Memory B cell (primary cell): Measurements from ENCODE around the gene PTGES.

Source experiments
- ATAC-seq: fragments of 150-1000 bp; cut with Tn5 transposase; 2 replicates; pipeline ENCODE4 v1.10.0; 2021; ENCODE audit warnings: low read depth, mild to moderate bottlenecking, moderate library complexity
- DNase-seq, 2 donors: peaks; one replicate each; pipeline ENCODE4 v3.0.0; 2022; ENCODE audit warnings: low spot score in 2 of 2
- H3K27ac Mint-ChIP-seq: one replicate; pipeline ENCODE4 v1.8.0; 2022; ENCODE audit warnings: mild to moderate bottlenecking, moderate library complexity, mixed read lengths
- H3K27me3 Mint-ChIP-seq: one replicate; pipeline ENCODE4 v1.8.0; 2022; ENCODE audit warnings: mixed read lengths
- H3K36me3 Mint-ChIP-seq: one replicate; pipeline ENCODE4 v1.8.0; 2022; ENCODE audit warnings: mild to moderate bottlenecking, mixed read lengths
- H3K4me1 Mint-ChIP-seq: one replicate; pipeline ENCODE4 v1.8.0; 2022; ENCODE audit warnings: mixed read lengths
- H3K4me3 Mint-ChIP-seq: one replicate; pipeline ENCODE4 v1.8.0; 2022; ENCODE audit warnings: mild to moderate bottlenecking, moderate library complexity, mixed read lengths
- H3K9me3 Mint-ChIP-seq: one replicate; pipeline ENCODE4 v1.8.0; 2022; ENCODE audit warnings: mixed read lengths

Gene PTGES

GRCh38 chr9:129709438-129710168, 43.2 kb downstream of the PTGES start:
- Mint-ChIP-seq H3K4me1 (no peaks in the 10 kb centered on the region), H3K4me3 (no peak overlapping the region), H3K9me3 (no peaks in the 10 kb centered on the region), H3K27me3 (peaks cover 6% of the 10 kb centered on the region), H3K36me3 (no peaks in the 10 kb centered on the region), H3K27ac (no peak overlapping the region)
- DNase-seq (no peak), ATAC-seq (no peak)

GRCh38 chr9:129708793-129709192, 44.0 kb downstream of the PTGES start:
- H3K36me3 Mint-ChIP-seq: no peaks in the 10 kb centered on the region
- no peaks in the 10 kb centered on the region for H3K4me1 Mint-ChIP-seq
- DNase-seq (no peak), ATAC-seq (no peak)
- no peaks in the 10 kb centered on the region for H3K9me3 Mint-ChIP-seq
- H3K4me3 Mint-ChIP-seq: no peak overlapping the region
- peaks cover 6% of the 10 kb centered on the region for H3K27me3 Mint-ChIP-seq
- H3K27ac Mint-ChIP-seq: no peak overlapping the region

GRCh38 chr9:129704807-129705206, 48.0 kb downstream of the PTGES start:
- Mint-ChIP-seq H3K27ac (no peak overlapping the region), H3K4me3 (no peak overlapping the region), H3K27me3 (peaks cover 6% of the 10 kb centered on the region), H3K9me3 (peaks cover 2% of the 10 kb centered on the region), H3K36me3 (no peaks in the 10 kb centered on the region), H3K4me1 (no peaks in the 10 kb centered on the region)
- ATAC-seq (no peak), DNase-seq (no peak)

- H3K9me3 Mint-ChIP-seq: peaks cover 2% of the 10 kb centered on the region
- H3K27me3 Mint-ChIP-seq: peaks cover 8% of the 10 kb centered on the region
- H3K4me3 Mint-ChIP-seq: no peak overlapping the region
- no peak for DNase-seq
- no peak for ATAC-seq
- no peaks in the 10 kb centered on the region for H3K4me1 Mint-ChIP-seq
- no peak overlapping the region for H3K27ac Mint-ChIP-seq
- H3K36me3 Mint-ChIP-seq: no peaks in the 10 kb centered on the region
Observed at GRCh38 chr9:129703667-129704355, 49.0 kb downstream of the PTGES start.

GRCh38 chr9:129702589-129703520, 50.0 kb downstream of the PTGES start:
- DNase-seq (no peak), ATAC-seq (no peak)
- Mint-ChIP-seq H3K27ac (no peak overlapping the region), H3K4me1 (no peaks in the 10 kb centered on the region), H3K4me3 (no peak overlapping the region), H3K27me3 (peaks cover 7% of the 10 kb centered on the region), H3K9me3 (peaks cover 2% of the 10 kb centered on the region), H3K36me3 (no peaks in the 10 kb centered on the region)

GRCh38 chr9:129701549-129701948, 51.3 kb downstream of the PTGES start:
- no peaks in the 10 kb centered on the region for H3K36me3 Mint-ChIP-seq
- H3K27ac Mint-ChIP-seq: no peak overlapping the region
- H3K4me1 Mint-ChIP-seq: no peaks in the 10 kb centered on the region
- peaks cover 10% of the 10 kb centered on the region for H3K27me3 Mint-ChIP-seq
- no peak overlapping the region for H3K4me3 Mint-ChIP-seq
- H3K9me3 Mint-ChIP-seq: peaks cover 2% of the 10 kb centered on the region
- no peak for ATAC-seq
- no peak for DNase-seq

- Mint-ChIP-seq H3K9me3 (peaks cover 2% of the 10 kb centered on the region), H3K27ac (no peak overlapping the region), H3K36me3 (no peaks in the 10 kb centered on the region), H3K4me1 (no peaks in the 10 kb centered on the region), H3K27me3 (peaks cover 11% of the 10 kb centered on the region), H3K4me3 (no peak overlapping the region)
- ATAC-seq (no peak), DNase-seq (no peak)
Observed at GRCh38 chr9:129701054-129701453, 51.8 kb downstream of the PTGES start.

- DNase-seq: no peak
- H3K27ac Mint-ChIP-seq: no peak overlapping the region
- ATAC-seq: no peak
- peaks cover 21% of the 10 kb centered on the region for H3K27me3 Mint-ChIP-seq
- H3K36me3 Mint-ChIP-seq: no peaks in the 10 kb centered on the region
- no peak overlapping the region for H3K4me3 Mint-ChIP-seq
- H3K9me3 Mint-ChIP-seq: peaks cover 2% of the 10 kb centered on the region
- no peaks in the 10 kb centered on the region for H3K4me1 Mint-ChIP-seq
Observed at GRCh38 chr9:129698254-129698757, 54.5 kb downstream of the PTGES start.

GRCh38 chr9:129697656-129698253, 55.1 kb downstream of the PTGES start:
- peaks cover 21% of the 10 kb centered on the region for H3K27me3 Mint-ChIP-seq
- no peak for DNase-seq
- no peak overlapping the region for H3K27ac Mint-ChIP-seq
- H3K4me3 Mint-ChIP-seq: no peak overlapping the region
- peaks cover 2% of the 10 kb centered on the region for H3K9me3 Mint-ChIP-seq
- H3K36me3 Mint-ChIP-seq: no peaks in the 10 kb centered on the region
- no peaks in the 10 kb centered on the region for H3K4me1 Mint-ChIP-seq
- no peak for ATAC-seq

GRCh38 chr9:129696944-129697655, 55.7 kb downstream of the PTGES start:
- Mint-ChIP-seq H3K4me1 (no peaks in the 10 kb centered on the region), H3K36me3 (no peaks in the 10 kb centered on the region), H3K27me3 (peaks cover 25% of the 10 kb centered on the region), H3K27ac (no peak overlapping the region), H3K4me3 (no peak overlapping the region), H3K9me3 (peaks cover 5% of the 10 kb centered on the region)
- DNase-seq (no peak), ATAC-seq (no peak)

GRCh38 chr9:129695870-129696269, 57.0 kb downstream of the PTGES start:
- ATAC-seq (no peak), DNase-seq (no peak)
- H3K9me3 Mint-ChIP-seq: peaks cover 4% of the 10 kb centered on the region
- H3K27me3 Mint-ChIP-seq: peaks cover 23% of the 10 kb centered on the region
- H3K36me3 Mint-ChIP-seq: no peaks in the 10 kb centered on the region
- no peaks in the 10 kb centered on the region for H3K4me1 Mint-ChIP-seq
- no peak overlapping the region for H3K27ac Mint-ChIP-seq
- no peak overlapping the region for H3K4me3 Mint-ChIP-seq

GRCh38 chr9:129694243-129694646, 58.6 kb downstream of the PTGES start:
- no peak overlapping the region for H3K4me3 Mint-ChIP-seq
- peaks cover 20% of the 10 kb centered on the region for H3K27me3 Mint-ChIP-seq

GRCh38 chr9:129693741-129694140, 59.1 kb downstream of the PTGES start:
- Mint-ChIP-seq H3K4me3 (no peak overlapping the region), H3K27ac (no peak overlapping the region), H3K27me3 (peaks cover 18% of the 10 kb centered on the region), H3K4me1 (no peaks in the 10 kb centered on the region), H3K9me3 (peaks cover 3% of the 10 kb centered on the region), H3K36me3 (no peaks in the 10 kb centered on the region)
- no peak for DNase-seq
- no peak for ATAC-seq

More at GRCh38 chr9:129694243-129694646, 58.6 kb downstream of the PTGES start:
- Mint-ChIP-seq H3K36me3 (no peaks in the 10 kb centered on the region), H3K4me1 (no peaks in the 10 kb centered on the region), H3K9me3 (peaks cover 3% of the 10 kb centered on the region), H3K27ac (no peak overlapping the region)
- ATAC-seq (no peak), DNase-seq (no peak)
